Raji (cell line): ENCODE measurements around the gene DNM3.

Source experiments
- POLR2A ChIP-seq: IDR thresholded peaks from 2 replicates; pipeline ENCODE4 v1.6.1; 2011; ENCODE audit warnings: low read depth, low read length, control low read depth; ENCODE audit not compliant: insufficient read depth

Gene DNM3

DNA sequence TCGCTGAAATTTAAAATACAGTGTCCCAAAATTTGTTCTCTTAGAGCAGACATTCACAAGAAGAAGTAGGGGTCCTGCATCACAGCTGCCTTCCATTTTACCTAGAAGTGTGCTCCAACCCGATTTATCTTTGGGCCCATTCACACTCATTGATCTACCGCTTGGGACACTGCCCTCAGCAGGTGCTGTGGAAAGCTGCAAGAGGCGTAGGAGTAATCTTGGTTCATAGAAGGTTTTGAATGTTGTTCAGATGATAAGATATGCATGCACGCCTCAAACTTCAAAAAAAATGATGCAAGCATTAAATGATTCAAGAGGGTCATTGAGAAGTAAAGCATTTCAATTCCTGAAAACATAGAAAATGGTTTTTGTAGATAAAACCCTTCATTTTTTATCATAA is 560.6 kb downstream of the DNM3 start:
- TF ChIP-seq POLR2A = no peak

DNA sequence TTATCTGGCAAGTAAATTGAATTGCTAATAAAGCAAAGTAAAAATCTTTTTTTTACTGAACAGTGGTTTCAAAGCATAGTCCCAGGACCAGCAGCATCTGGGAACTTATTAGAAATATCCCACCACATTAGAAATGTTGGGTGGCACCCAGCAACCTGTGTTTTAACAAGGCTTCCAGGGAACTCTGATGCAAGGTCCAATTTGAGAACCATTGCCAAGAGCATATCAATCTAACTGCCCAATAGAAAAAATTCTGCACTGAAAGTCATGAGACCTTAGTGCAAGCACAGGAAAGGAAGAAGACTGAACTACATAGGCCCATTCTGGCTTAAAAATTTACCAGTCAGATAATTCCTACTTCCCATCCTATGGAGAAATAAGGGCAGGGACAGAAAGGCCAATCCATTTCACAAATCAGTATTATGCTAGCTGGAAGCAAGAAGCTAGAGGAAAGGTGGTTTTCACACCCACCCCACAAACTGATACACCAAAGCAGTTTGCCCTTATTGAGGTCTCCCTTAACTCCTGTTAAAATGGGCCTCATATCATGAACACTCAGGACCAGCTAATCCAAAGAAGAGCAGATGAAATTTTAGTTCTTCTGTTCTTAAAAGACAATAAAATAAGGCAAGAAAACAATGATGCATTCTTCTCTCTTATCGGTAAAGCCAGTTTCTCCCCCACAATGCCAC is 561.7 kb downstream of the DNM3 start:
- TF ChIP-seq POLR2A = no peak

DNA sequence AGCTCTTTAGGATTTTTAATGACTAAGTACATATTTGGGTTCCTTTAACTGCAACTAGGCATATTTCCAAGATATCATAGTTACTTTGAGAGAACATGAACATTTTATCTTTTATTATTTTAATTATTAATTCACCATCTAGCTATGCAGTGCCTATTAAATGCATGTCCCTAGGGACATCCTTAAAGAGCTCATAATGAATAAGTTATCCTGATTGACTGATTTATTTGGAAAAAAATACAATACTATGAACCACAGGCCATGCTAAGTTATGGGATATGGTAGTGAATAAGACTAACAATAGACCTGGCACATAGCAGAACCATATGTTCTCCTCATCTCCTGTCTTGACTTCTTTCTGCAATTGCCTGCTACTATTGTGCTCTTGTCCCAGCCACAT is 562.8 kb downstream of the DNM3 start:
- no peak for TF ChIP-seq POLR2A

DNA sequence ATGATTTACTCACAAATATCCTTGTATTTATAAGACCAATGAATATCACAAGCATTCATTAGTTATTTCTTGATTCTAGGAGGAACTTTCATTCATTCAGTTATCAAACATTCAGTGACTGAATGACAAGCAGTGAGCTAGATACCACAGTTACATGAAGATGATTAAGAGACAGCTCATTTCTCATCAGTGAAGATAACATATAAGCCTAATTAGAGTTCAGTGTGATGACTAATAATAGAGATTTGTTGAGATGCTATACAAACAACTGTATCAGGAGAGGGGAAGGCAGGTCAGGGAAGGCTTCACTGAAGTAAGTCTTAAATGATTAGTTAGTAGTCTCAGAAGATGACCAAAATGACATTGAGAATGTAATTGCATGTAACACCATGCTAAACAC is 564.6 kb downstream of the DNM3 start:
- TF ChIP-seq POLR2A = no peak

DNA sequence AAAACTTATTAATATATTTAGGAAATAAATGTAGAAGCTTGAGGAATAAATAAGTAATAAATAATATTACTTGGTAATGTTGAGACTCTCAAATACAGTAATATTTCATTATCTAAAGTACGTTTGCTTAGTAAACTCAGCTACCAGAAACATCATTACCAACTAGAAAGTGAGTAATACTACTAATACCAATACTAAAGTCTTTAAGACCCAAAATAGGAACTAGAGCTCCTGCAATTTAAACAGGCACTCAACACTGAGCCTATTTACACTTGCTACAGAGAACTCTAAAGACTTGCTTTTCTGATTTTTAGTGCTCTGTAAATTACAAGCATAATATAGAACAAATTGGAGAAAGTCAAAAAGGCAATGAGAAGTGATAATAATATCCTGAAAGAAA is 565.7 kb downstream of the DNM3 start:
- TF ChIP-seq POLR2A = no peak

DNA sequence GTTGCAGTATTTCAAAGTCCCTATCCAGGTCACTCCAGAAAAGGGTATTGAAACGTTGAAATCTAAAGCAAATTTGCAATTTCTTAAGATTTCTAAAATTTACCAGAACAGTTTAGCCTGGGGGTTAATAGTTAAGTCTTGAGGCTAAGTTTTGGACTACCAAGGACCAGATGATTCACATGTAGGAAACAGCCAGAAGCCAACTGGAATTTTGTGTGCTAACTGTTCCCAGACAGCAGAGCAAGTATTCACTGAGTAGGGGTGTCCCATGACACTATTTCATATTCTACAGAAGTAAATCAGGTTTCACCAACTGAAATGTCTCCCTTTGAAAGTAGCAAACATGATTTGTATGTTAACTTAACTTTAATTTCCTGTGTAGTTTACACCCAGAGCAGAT is 567.7 kb downstream of the DNM3 start:
- TF ChIP-seq POLR2A = no peak

DNA sequence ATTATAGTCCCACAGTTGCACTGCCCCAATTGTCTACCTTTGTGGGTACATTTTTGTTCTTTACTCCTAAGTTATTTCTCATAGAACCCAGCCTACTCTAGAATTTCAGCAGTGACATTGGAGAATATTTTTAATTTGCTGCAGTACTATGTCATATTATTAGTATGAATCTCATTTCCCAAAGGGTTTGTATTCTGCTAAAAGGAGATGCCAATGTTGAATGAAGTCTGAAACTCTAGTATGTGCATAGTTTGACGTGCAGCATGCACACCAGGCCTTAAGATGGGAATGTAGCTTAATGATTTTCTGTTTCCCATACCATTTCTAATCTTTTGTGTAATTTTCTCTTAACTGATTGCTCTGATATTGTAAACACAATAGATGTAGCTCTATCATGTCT is 568.7 kb downstream of the DNM3 start:
- TF ChIP-seq POLR2A = no peak

DNA sequence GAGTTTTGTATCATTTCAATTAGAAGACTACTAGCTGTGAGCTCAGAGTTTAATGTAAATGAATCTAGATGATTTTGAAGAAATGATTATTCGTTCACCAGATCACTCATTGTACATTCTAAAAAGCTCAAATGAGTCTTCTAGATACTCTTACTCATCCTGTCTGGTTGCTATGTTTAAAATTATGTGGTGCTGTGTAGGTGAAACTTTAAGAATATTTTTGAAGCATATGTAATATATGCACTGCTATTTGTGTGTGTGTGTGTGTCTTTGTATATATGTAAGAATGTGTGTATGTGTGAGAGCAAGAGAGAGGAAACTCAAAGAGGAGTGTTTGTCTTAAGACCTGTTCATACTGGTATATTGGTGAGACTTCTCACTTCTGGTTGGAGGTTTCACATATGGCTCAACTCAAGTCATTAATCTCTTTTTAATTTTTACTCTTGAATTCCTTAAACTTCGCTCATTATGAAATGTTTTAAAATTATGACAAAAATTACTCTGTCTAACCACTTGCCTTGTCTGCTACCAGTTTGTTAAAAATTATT is 570.6 kb downstream of the DNM3 start:
- TF ChIP-seq POLR2A = no peak

DNA sequence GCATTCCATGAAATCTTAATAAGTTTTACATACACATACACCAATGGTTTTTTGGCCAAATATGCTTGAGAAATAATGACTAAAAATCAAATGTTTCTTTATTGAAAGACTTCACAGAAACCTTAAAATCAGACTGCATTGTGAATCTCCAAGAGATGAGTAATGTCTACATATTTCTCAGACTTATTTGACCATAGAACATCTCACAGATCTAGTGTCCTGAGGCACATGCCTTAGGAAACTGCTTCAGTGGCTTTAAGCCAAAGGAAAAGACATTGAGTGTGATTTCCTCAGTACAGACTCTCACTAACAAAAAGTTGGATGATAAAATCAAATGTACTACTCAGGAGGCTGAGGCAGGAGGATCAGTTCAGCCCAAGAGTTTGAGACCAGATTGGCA is 573.0 kb downstream of the DNM3 start:
- TF ChIP-seq POLR2A = no peak

DNA sequence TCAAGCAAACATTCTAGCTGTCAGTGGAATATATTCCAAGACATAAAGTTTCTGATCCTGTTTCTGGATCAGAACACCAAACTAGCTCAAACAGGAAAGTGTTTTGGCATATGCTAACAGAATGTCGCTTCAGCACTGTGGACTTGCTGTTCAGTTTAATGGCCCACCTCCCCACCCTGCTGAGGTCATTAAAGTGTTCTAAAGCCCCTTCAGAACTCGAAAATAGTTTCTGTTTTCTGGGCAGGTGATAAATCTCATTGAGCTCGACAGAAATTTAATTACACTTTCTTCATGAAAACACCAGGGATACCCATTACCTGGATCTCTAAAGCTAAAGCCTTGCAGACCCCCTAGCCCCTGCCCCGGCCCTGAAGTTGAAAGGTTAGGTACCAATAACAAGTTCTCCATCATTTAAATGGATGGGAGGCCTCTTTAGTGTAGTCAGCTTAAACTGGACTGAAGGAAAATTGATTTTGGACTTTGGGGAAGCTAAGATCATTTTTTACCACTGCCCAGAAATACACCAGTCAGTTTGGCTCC is 575.3 kb downstream of the DNM3 start:
- no peak for TF ChIP-seq POLR2A

DNA sequence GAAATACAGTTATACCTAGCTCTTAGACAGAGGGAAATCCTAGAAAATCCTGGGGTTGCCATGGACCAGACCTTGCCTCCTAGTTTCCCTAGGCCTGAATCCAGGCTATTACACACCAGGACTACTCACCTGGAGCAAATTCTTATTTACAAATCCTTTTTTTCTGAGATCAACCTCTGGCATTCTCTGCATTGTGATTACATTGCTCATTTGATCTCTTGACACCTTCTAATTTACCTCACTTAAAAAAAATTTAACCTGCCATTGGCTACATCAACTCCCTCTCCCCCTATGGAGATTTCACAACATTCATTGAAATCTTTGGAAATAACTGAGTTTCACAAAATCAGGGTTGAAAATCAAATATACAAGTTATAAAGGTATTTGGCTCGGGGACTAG is 576.3 kb downstream of the DNM3 start:
- no peak for TF ChIP-seq POLR2A

DNA sequence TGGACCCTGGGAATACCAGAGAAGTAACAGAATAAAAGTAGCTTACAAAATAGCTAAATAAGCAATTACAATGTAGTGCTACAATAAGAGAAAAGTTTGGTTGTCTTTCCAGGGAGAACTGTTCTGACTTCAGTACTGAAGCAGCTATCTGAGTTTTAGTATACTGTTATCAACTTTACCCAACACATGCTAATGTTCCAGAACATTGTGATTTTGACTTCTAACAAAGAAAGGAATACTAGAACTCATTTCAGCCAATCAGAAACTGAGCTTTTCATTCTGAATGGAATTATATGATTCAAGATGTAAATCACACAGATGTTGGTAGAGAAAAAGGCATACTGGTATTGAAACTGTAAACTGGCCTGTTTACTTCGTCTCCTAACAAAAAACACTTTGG is 579.1 kb downstream of the DNM3 start, which contains the start of gene C1orf105:
C1orf105 (plus strand) TSS at position 301 of the 400 bp plus-strand sequence. CDS start 201 bp downstream, outside the sequence.
- TF ChIP-seq POLR2A = no peak

DNA sequence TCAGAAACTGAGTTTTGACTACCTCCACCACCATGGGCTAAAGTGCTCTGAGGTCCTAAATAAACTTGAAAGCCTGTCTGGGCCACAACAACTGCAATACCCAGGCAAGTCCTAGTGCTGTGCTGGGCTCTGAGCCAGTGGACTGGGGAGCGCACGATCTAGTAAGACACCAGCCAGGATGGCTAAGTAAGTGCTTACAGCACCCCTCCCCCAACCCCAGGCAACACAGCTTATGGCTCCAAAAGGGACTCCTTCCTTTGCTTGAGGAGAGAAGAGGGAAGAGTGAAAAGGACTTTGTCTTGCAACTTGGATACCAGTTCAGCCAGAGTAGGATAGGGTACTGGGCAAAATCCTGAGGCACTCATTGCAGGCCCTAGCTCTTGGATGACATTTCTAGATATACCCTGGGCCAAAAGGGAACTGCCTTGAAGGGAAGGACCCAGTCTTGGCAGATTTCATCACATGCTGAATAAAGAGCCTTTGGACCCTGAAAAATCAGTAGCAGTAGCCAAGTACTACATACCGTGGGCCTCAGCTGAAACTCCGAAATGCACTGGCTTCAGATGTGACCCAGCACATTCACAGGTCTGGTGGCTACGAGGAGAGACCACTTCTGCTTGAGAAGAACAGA is 580.8 kb downstream of the DNM3 start:
- TF ChIP-seq POLR2A = no peak

DNA sequence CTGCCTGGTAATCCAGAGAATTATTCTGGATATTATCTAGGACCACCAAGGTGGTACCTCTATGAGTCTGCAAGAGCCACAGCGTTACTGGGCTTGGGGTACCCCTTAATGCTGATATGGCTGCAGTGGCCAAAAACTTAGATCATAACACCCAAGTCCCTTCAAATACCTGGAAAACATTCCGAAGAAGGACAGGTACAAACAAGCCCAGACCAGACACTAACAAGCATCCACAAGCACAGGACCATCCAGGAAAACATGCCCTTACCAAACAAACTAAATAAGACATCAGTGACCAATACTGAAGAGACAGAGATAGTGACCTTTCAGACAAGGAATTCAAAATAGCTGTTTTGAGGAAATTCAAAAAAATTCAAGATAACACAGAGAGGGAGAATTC is 582.0 kb downstream of the DNM3 start:
- TF ChIP-seq POLR2A = no peak

DNA sequence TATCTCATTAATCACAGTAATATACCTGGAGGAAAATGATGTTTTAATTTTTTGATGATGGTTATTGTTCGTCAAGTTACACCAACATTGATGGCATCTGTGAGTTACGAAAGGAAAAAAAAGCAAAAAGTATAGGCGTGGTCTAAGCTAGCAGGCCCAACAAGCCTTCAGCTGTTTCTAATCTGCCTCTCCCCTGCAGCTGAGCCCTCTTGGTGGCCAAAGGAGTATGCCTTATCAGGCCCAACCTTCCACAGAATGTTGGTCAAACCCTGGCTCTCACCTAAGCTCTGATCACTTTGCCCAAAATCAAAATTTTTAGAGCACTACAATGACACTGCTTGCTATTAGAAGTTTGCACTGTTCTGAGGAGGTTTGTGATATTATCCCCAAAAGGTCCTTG is 584.0 kb downstream of the DNM3 start:
- TF ChIP-seq POLR2A = no peak

DNA sequence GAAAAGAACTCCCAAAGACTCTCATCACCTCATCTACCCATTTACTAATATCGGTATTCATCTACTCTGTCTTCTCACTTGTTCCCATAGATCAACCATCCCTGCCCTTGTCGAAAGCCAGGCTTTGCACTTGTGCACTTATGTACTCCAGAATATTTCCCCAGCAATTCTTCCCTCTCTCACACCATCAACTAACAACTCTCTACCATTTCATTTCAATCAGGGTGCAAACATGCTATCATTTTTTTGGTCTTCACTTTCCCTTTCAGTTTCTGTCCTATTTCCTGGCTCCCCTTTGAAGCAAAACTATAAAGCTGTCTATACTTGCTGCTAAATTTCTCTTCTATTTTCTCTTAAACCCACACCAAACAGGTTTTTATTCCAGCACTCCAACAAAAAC is 585.9 kb downstream of the DNM3 start:
- no peak for TF ChIP-seq POLR2A
